NAMALWA (cell line): ENCODE results near the gene DUS1L.
A peak's percentile ranks its signal among the peaks of the same experiment; 100 is the strongest.

Experiments used
- DNase-seq: peaks from one replicate; pipeline ENCODE4 v3.0.0-alpha.2; 2015; ENCODE audit warnings: low spot score

The DUS1L gene

GRCh38 chr17:82100502-82101298, 35.1 kb upstream of the DUS1L start:
- no peak for DNase-seq

- peak; percentile 69 for DNase-seq
These were observed 33.5 kb upstream of the DUS1L start for GRCh38 chr17:82098939-82099763.

- peak; percentile 96 for DNase-seq
These were observed 32.8 kb upstream of the DUS1L start, which contains the start of gene FASN for GRCh38 chr17:82098169-82098938. TSS of gene FASN (minus strand) at chr17:82098236. CDS start at chr17:82096445, 1,791 bp downstream.

GRCh38 chr17:82097919-82098168, 32.2 kb upstream of the DUS1L start:
- DNase-seq, result no peak

GRCh38 chr17:82097184-82097918, 31.7 kb upstream of the DUS1L start:
- no peak for DNase-seq

- DNase-seq, result no peak
These were observed 31.1 kb upstream of the DUS1L start for GRCh38 chr17:82096709-82097183.

GRCh38 chr17:82095777-82096708, 30.4 kb upstream of the DUS1L start:
- no peak for DNase-seq

- DNase-seq, result no peak
These were observed 29.6 kb upstream of the DUS1L start for GRCh38 chr17:82094931-82095776.

- DNase-seq, result no peak
These were observed 27.6 kb upstream of the DUS1L start for GRCh38 chr17:82092995-82093751.

GRCh38 chr17:82092628-82092994, 27.0 kb upstream of the DUS1L start:
- no peak for DNase-seq

- no peak for DNase-seq
These were observed 26.5 kb upstream of the DUS1L start for GRCh38 chr17:82092094-82092586.

GRCh38 chr17:82091264-82092066, 25.9 kb upstream of the DUS1L start:
- no peak for DNase-seq

GRCh38 chr17:82090549-82091263, 25.1 kb upstream of the DUS1L start:
- no peak for DNase-seq

GRCh38 chr17:82089723-82090548, 24.3 kb upstream of the DUS1L start:
- DNase-seq, result no peak

GRCh38 chr17:82088838-82089722, 23.5 kb upstream of the DUS1L start:
- no peak for DNase-seq
